C4-2B (cell line): ENCODE data around the gene SRPK1.

ENCODE experiments used
- CTCF ChIP-seq: fragments of 450-650 bp; conservative IDR thresholded peaks from 2 replicates; pipeline ENCODE4 v1.5.1; 2017; ENCODE audit warnings: mild to moderate bottlenecking
- ZFX ChIP-seq: fragments of 450-650 bp; IDR thresholded peaks from 2 replicates; pipeline ENCODE4 v1.6.1; 2017

GRCh38 chr6:35876902-35877301 lies 44.0 kb downstream of the SRPK1 start:
- TF ChIP-seq CTCF (no peak), ZFX (no peak)
